Activated naive CD8-positive, alpha-beta T cell treated with anti-CD3 and anti-CD28 coated beads for 36 hours (primary cell): Measurements from ENCODE around the gene PARD6A. TPM values are rescaled to one million over a fixed set of nuclear protein-coding genes. Genes with fewer than 3 reads are reported as not detected.

ENCODE experiments used
- DNase-seq: peaks from one replicate; pipeline ENCODE4 v3.0.0; 2021
- H3K27ac Mint-ChIP-seq: one replicate; pipeline ENCODE4 v1.8.0; 2022; ENCODE audit warnings: mild to moderate bottlenecking, moderate library complexity, mixed read lengths
- H3K27me3 Mint-ChIP-seq: one replicate; pipeline ENCODE4 v1.8.0; 2022; ENCODE audit warnings: mild to moderate bottlenecking, mixed read lengths
- H3K36me3 Mint-ChIP-seq: one replicate; pipeline ENCODE4 v1.8.0; 2021; ENCODE audit warnings: mild to moderate bottlenecking, mixed read lengths
- H3K4me1 Mint-ChIP-seq: one replicate; pipeline ENCODE4 v1.8.0; 2021; ENCODE audit warnings: mixed read lengths
- H3K4me3 Mint-ChIP-seq: one replicate; pipeline ENCODE4 v1.8.0; 2022; ENCODE audit warnings: mild to moderate bottlenecking, moderate library complexity, mixed read lengths
- H3K9me3 Mint-ChIP-seq: one replicate; pipeline ENCODE4 v1.8.0; 2022; ENCODE audit warnings: mixed read lengths
- total RNA-seq, 2 experiments: library from RNA; stranded (reverse); gene quantifications; one replicate each; pipeline ENCODE4 v1.2.3, GENCODE V29; 2021

Gene PARD6A
- total RNA-seq, 2 experiments from 2014 or later = 7.8 to 9.4 TPM

DNA sequence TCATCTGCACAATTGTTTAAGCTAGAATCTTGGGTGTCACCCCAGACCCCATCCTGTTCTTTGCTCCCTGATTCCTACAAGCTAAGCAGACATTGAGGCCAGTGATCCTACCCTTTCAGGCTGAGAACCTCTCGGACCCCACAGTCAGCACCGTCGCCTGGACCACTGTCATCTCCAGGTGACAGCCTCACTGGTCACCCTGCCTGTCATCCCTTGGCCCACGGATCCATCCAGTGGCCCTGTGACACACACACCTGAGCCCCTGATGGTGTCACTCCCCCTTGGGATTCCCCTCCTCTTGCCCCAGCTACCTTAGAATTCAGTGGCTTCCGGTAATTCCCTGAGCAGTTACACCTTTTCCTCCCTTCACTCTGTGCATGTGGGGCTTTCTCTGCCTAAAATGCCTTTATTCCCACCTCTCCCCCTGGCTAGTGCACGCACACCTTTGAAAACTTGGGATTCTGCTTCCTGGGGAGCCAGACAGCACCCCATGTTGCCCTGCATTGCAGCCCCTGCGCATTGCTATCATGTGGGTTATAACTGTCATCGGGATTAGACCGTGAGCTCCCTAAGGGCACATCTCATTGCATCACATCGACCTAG, 8.8 kb downstream of the PARD6A start:
- Mint-ChIP-seq H3K9me3 (no peaks in the 10 kb centered on the region), H3K4me1 (peaks cover 17% of the 10 kb centered on the region), H3K27ac (no peak overlapping the region), H3K4me3 (no peak overlapping the region), H3K36me3 (no peaks in the 10 kb centered on the region), H3K27me3 (no peaks in the 10 kb centered on the region)
- no peak for DNase-seq

GRCh38 chr16:67672306-67672705, 11.5 kb downstream of the PARD6A start:
- Mint-ChIP-seq H3K4me1 (peaks cover 9% of the 10 kb centered on the region), H3K9me3 (no peaks in the 10 kb centered on the region), H3K27ac (no peak overlapping the region), H3K4me3 (no peak overlapping the region), H3K27me3 (no peaks in the 10 kb centered on the region), H3K36me3 (no peaks in the 10 kb centered on the region)
- no peak for DNase-seq

GRCh38 chr16:67672739-67673662, 12.2 kb downstream of the PARD6A start:
- Mint-ChIP-seq H3K4me3 (no peak overlapping the region), H3K4me1 (peaks cover 6% of the 10 kb centered on the region), H3K27ac (no peak overlapping the region)

GRCh38 chr16:67673712-67674580, 13.2 kb downstream of the PARD6A start:
- H3K36me3 Mint-ChIP-seq = no peaks in the 10 kb centered on the region
- no peaks in the 10 kb centered on the region for H3K27me3 Mint-ChIP-seq
- no peak for DNase-seq
- no peaks in the 10 kb centered on the region for H3K9me3 Mint-ChIP-seq
- no peak overlapping the region for H3K4me3 Mint-ChIP-seq
- peaks cover 5% of the 10 kb centered on the region for H3K4me1 Mint-ChIP-seq
- H3K27ac Mint-ChIP-seq = no peak overlapping the region

More at GRCh38 chr16:67672739-67673662, 12.2 kb downstream of the PARD6A start:
- H3K27me3 Mint-ChIP-seq = no peaks in the 10 kb centered on the region
- peak; percentile 48 for DNase-seq
- no peaks in the 10 kb centered on the region for H3K36me3 Mint-ChIP-seq
- H3K9me3 Mint-ChIP-seq = no peaks in the 10 kb centered on the region

GRCh38 chr16:67674851-67675578, 14.3 kb downstream of the PARD6A start:
- Mint-ChIP-seq H3K27ac (no peak overlapping the region), H3K4me1 (peaks cover 5% of the 10 kb centered on the region), H3K4me3 (no peak overlapping the region), H3K9me3 (no peaks in the 10 kb centered on the region), H3K27me3 (no peaks in the 10 kb centered on the region), H3K36me3 (no peaks in the 10 kb centered on the region)
- DNase-seq = no peak

GRCh38 chr16:67675579-67675935, 14.8 kb downstream of the PARD6A start:
- Mint-ChIP-seq H3K27me3 (no peaks in the 10 kb centered on the region), H3K36me3 (no peaks in the 10 kb centered on the region), H3K27ac (no peak overlapping the region), H3K9me3 (no peaks in the 10 kb centered on the region), H3K4me3 (no peak overlapping the region), H3K4me1 (peaks cover 5% of the 10 kb centered on the region)
- no peak for DNase-seq

GRCh38 chr16:67675999-67676398, 15.2 kb downstream of the PARD6A start:
- Mint-ChIP-seq H3K4me1 (peaks cover 5% of the 10 kb centered on the region), H3K4me3 (no peak overlapping the region), H3K9me3 (no peaks in the 10 kb centered on the region), H3K27ac (no peak overlapping the region), H3K36me3 (no peaks in the 10 kb centered on the region), H3K27me3 (no peaks in the 10 kb centered on the region)
- DNase-seq = no peak

DNA sequence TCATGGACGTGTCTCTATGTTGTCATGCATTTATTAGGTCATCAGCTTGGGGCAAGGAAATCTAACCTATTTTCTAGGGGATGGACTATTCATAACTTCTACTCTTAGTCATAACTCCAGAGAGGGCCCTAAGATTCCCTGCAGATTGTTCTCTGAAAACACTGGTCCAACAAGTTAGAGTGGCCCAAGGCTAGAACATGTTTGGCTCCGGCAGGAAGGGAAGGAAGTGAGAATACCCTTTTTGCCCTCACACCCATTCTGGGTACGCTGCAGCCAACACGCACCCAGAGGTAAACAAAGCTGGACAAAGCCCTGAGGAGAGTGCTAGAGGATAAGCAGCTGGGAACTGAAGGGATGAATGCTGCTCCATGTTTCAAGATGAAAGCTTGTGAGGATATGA, 15.8 kb downstream of the PARD6A start:
- no peaks in the 10 kb centered on the region for H3K36me3 Mint-ChIP-seq

DNA sequence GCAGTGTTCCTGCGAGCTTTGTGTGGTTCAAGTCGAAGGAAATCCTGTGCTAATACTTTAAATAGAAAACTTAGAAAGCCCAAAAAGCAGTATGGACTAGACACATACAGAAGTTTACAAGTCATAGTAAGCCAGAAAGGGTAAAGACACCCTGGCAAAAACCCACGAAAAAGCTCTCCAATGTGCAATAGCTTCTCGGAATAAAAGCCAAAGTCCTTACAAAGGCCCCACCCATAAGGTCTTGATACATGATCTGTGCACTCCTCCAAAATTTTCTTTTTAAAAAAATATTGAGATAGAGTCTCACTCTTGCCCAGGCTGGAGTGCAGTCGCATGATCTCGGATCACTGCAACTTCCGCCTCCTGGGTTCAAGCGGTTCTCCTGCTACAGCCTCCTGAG, 16.2 kb downstream of the PARD6A start:
- Mint-ChIP-seq H3K27me3 (no peaks in the 10 kb centered on the region), H3K27ac (no peak overlapping the region), H3K36me3 (no peaks in the 10 kb centered on the region), H3K4me1 (peaks cover 5% of the 10 kb centered on the region), H3K4me3 (no peak overlapping the region), H3K9me3 (no peaks in the 10 kb centered on the region)
- DNase-seq = no peak

More for the DNA sequence above, 15.8 kb downstream of the PARD6A start:
- Mint-ChIP-seq H3K4me3 (no peak overlapping the region), H3K4me1 (peaks cover 5% of the 10 kb centered on the region), H3K27ac (no peak overlapping the region), H3K9me3 (no peaks in the 10 kb centered on the region), H3K27me3 (no peaks in the 10 kb centered on the region)
- DNase-seq = no peak

GRCh38 chr16:67677712-67678111, 17.0 kb downstream of the PARD6A start:
- Mint-ChIP-seq H3K36me3 (no peaks in the 10 kb centered on the region), H3K27me3 (no peaks in the 10 kb centered on the region), H3K27ac (no peak overlapping the region), H3K4me3 (no peak overlapping the region), H3K4me1 (peaks cover 5% of the 10 kb centered on the region), H3K9me3 (no peaks in the 10 kb centered on the region)
- DNase-seq = no peak

DNA sequence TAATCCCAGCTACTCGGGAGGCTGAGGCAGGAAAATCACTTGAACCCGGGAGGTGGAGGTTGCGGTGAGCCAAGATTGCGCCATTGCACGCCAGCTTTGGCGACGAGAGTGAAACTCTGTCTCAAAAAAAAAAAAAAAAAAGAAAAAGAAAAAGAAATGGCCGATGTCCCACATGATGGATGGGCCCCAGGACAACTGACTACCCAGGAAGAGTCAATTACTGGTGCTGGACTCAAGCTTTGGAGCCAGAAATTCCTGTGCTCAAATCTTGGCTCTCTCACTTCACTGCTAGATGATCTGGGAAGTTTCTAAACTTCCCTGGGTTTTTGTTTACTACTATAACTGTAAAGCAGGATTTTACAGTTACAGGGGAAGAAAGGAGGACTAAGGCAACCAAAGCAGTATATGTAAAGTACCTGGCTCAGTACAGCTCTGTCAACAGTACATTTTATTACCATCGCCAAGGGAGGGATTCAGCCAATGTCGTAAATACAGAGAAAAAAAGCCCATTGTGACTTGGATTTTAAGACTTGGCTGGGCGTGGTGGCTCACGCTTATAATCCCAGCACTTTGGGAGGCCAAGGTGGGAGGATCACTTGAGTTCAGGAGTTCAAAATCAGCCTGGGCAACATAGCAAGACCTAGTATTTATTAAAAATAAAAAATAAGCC, 17.7 kb downstream of the PARD6A start:
- DNase-seq = no peak
- H3K27ac Mint-ChIP-seq = no peak overlapping the region
- H3K36me3 Mint-ChIP-seq = no peaks in the 10 kb centered on the region
- H3K4me3 Mint-ChIP-seq = no peak overlapping the region
- H3K4me1 Mint-ChIP-seq = peaks cover 5% of the 10 kb centered on the region
- H3K27me3 Mint-ChIP-seq = no peaks in the 10 kb centered on the region
- no peaks in the 10 kb centered on the region for H3K9me3 Mint-ChIP-seq

- peaks cover 5% of the 10 kb centered on the region for H3K36me3 Mint-ChIP-seq
- no peaks in the 10 kb centered on the region for H3K4me1 Mint-ChIP-seq
- no peaks in the 10 kb centered on the region for H3K9me3 Mint-ChIP-seq
- DNase-seq = no peak
- H3K27me3 Mint-ChIP-seq = no peaks in the 10 kb centered on the region
- no peak overlapping the region for H3K4me3 Mint-ChIP-seq
- no peak overlapping the region for H3K27ac Mint-ChIP-seq
Measured at GRCh38 chr16:67679935-67680897, 19.5 kb downstream of the PARD6A start.

DNA sequence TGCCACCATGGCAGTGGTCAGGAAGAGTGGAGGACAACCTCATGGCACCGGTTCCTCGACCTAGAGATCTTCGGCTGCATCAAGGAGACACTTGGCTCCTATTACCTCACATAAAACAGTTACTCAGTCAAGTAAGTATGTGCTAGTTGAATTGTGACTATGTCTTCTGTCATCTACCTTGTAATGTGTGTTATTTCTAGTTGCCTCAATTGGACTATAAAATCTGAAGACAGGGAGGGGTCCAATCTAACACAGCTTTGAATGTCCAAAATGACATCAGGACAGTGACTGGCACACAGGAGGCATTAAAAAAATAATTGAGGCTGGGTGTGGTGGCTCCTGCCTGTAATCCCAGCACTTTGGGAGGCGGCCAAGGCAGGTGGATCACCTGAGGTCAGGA, 23.0 kb downstream of the PARD6A start:
- Mint-ChIP-seq H3K9me3 (no peaks in the 10 kb centered on the region), H3K36me3 (peaks cover 5% of the 10 kb centered on the region), H3K4me1 (no peaks in the 10 kb centered on the region), H3K4me3 (no peak overlapping the region), H3K27me3 (no peaks in the 10 kb centered on the region), H3K27ac (no peak overlapping the region)
- no peak for DNase-seq
